ENCODE measurements around the gene SPATA9.

DNA sequence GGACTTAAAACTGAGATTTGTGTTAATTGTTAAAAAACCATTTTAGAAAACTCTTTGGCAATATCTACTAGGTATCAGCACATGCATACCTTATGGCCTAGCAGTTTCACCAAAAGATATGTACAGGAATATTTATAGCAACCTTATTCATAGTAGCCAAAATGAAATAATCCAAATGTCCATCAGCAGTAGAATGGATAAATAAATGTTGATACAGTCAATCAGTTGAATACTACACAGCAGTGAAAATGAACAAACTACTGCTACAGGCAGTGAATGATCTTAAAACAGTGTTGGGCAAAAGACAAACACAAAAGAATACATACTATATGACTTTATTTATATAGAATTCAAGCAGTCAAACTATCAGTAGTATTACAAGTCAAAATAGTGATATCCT is 19.8 kb downstream of the SPATA9 start:
- TF ChIP-seq, protein P1, sequence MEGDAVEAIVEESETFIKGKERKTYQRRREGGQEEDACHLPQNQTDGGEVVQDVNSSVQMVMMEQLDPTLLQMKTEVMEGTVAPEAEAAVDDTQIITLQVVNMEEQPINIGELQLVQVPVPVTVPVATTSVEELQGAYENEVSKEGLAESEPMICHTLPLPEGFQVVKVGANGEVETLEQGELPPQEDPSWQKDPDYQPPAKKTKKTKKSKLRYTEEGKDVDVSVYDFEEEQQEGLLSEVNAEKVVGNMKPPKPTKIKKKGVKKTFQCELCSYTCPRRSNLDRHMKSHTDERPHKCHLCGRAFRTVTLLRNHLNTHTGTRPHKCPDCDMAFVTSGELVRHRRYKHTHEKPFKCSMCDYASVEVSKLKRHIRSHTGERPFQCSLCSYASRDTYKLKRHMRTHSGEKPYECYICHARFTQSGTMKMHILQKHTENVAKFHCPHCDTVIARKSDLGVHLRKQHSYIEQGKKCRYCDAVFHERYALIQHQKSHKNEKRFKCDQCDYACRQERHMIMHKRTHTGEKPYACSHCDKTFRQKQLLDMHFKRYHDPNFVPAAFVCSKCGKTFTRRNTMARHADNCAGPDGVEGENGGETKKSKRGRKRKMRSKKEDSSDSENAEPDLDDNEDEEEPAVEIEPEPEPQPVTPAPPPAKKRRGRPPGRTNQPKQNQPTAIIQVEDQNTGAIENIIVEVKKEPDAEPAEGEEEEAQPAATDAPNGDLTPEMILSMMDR (IDR thresholded peaks at IDR 0.05; ENCODE audit: borderline replicate concordance, extremely low read depth, low read length, poor library complexity, severe bottlenecking): no peak
- TF ChIP-seq EZH2 (IDR thresholded peaks at IDR 0.05; ENCODE audit: borderline replicate concordance, low read depth, low read length, severe bottlenecking): no peak

Measured in DND-41 (cell line).